ENCODE results near the gene DHX30. TPM values are rescaled to one million over a fixed set of nuclear protein-coding genes. Genes with fewer than 3 reads are reported as not detected.
"Not testable (repeated sequence)": the region's sequence is repeated elsewhere in the genome, so short reads cannot be mapped to it uniquely, and the experiment has no call there.

Gene DHX30
- total and polyA plus RNA-seq, 4 experiments from 2014 or later: 31.3 to 93.0 (median 67.7) TPM

DNA sequence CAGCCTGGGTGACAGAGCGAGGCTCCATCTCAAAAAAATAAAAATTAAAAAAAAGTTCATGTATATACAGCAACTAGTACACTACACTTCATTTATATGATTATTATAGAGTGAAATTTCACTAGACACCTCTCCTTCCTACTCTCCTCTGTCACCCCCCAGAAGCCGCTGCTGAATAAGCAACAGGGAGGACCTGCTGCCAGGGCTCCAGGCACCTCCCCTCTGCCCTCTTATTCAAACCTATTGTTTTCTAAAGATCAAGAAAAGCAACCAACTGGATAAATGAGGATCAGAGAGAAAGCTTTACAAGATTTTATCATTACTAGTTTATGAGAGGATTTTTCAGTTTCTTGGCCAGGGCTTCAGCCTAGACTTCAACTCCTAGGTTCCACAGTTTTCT lies 71.5 kb downstream of the DHX30 start:
- ChIA-PET CTCF (ENCODE audit: partially characterized antibody) (interaction anchor here (1.1 kb wide), 1 partner anchor 38 kb away, joined by 3 read pairs; no protein-coding TSS in a partner anchor), POLR2A (ENCODE audit: partially characterized antibody) (no interaction called here)
- DNase-seq: no peak
- no peak overlapping the region for H3K27ac Mint-ChIP-seq
- no peaks in the 10 kb centered on the region for H3K27me3 ChIP-seq (ENCODE audit: insufficient read depth, low read length)
- intact Hi-C loops (cut with micrococcal nuclease): no loop called here
- no peak overlapping the region for H3K4me3 ChIP-seq (ENCODE audit: low read length in 2 of 2)
- no peaks in the 10 kb centered on the region for H3K9me3 Mint-ChIP-seq
- no peaks in the 10 kb centered on the region for H3K27me3 Mint-ChIP-seq
- H3K36me3 ChIP-seq (ENCODE audit: insufficient read depth, low read length): peaks cover 29% of the 10 kb centered on the region
- H3K4me1 ChIP-seq (ENCODE audit: insufficient read depth, low read length): no peaks in the 10 kb centered on the region
- H3K4me3 Mint-ChIP-seq: no peak overlapping the region
- H3K9me3 ChIP-seq (ENCODE audit: control insufficient read depth in 1 of 2, low read length in 2 of 2): no peaks in the 10 kb centered on the region
- H3K27ac ChIP-seq (ENCODE audit: low read depth, low read length): no peak overlapping the region
- peaks cover 0 to 8% (median 2%) of the 10 kb centered on the region in 4 donors for H3K4me1 Mint-ChIP-seq
- H3K36me3 Mint-ChIP-seq: peaks cover 36 to 50% of the 10 kb centered on the region in 2 donors

GRCh38 chr3:47874913-47875312 lies 72.0 kb downstream of the DHX30 start:
- no peak overlapping the region for H3K4me3 ChIP-seq (ENCODE audit: low read length in 2 of 2)
- peak overlapping the region in 2 of 7 donors; percentile 7 to 17 for H3K27ac Mint-ChIP-seq
- no peak for DNase-seq
- no peak overlapping the region for H3K4me3 Mint-ChIP-seq
- no peak overlapping the region for H3K27ac ChIP-seq (ENCODE audit: low read depth, low read length)
- CTCF ChIA-PET (ENCODE audit: partially characterized antibody): no interaction called here
- intact Hi-C loops (cut with micrococcal nuclease): no loop called here
- peaks cover 0 to 8% (median 2%) of the 10 kb centered on the region in 4 donors for H3K4me1 Mint-ChIP-seq
- no peaks in the 10 kb centered on the region for H3K9me3 Mint-ChIP-seq
- no peaks in the 10 kb centered on the region for H3K27me3 ChIP-seq (ENCODE audit: insufficient read depth, low read length)
- no peaks in the 10 kb centered on the region for H3K4me1 ChIP-seq (ENCODE audit: insufficient read depth, low read length)
- no peaks in the 10 kb centered on the region for H3K27me3 Mint-ChIP-seq
- H3K36me3 ChIP-seq (ENCODE audit: insufficient read depth, low read length): peaks cover 29% of the 10 kb centered on the region
- H3K36me3 Mint-ChIP-seq: peaks cover 31 to 45% of the 10 kb centered on the region in 2 donors
- no peaks in the 10 kb centered on the region for H3K9me3 ChIP-seq (ENCODE audit: control insufficient read depth in 1 of 2, low read length in 2 of 2)
- POLR2A ChIA-PET (ENCODE audit: partially characterized antibody): no interaction called here

GRCh38 chr3:47877290-47877689 lies 74.4 kb downstream of the DHX30 start:
- ChIA-PET CTCF (ENCODE audit: partially characterized antibody) (no interaction called here), POLR2A (ENCODE audit: partially characterized antibody) (no interaction called here)
- no peaks in the 10 kb centered on the region for H3K9me3 ChIP-seq (ENCODE audit: control insufficient read depth in 1 of 2, low read length in 2 of 2)
- intact Hi-C loops (cut with micrococcal nuclease): no loop called here
- no peak overlapping the region for H3K4me3 ChIP-seq (ENCODE audit: low read length in 2 of 2)
- H3K27me3 ChIP-seq (ENCODE audit: insufficient read depth, low read length): no peaks in the 10 kb centered on the region
- no peak overlapping the region for H3K4me3 Mint-ChIP-seq
- no peaks in the 10 kb centered on the region for H3K4me1 ChIP-seq (ENCODE audit: insufficient read depth, low read length)
- no peaks in the 10 kb centered on the region for H3K9me3 Mint-ChIP-seq
- DNase-seq: no peak
- H3K27me3 Mint-ChIP-seq: no peaks in the 10 kb centered on the region
- H3K36me3 ChIP-seq (ENCODE audit: insufficient read depth, low read length): peaks cover 9% of the 10 kb centered on the region
- H3K27ac Mint-ChIP-seq: peak overlapping the region in 6 of 7 donors; percentile 13 to 70 (median 58)
- peaks cover 0 to 8% (median 2%) of the 10 kb centered on the region in 4 donors for H3K4me1 Mint-ChIP-seq
- H3K36me3 Mint-ChIP-seq: peaks cover 16 to 23% of the 10 kb centered on the region in 2 donors
- no peak overlapping the region for H3K27ac ChIP-seq (ENCODE audit: low read depth, low read length)

GRCh38 chr3:47877719-47878118 lies 74.8 kb downstream of the DHX30 start:
- Histone ChIP-seq H3K36me3 (ENCODE audit: insufficient read depth, low read length) (peaks cover 9% of the 10 kb centered on the region), H3K9me3 (ENCODE audit: control insufficient read depth in 1 of 2, low read length in 2 of 2) (no peaks in the 10 kb centered on the region), H3K27me3 (ENCODE audit: insufficient read depth, low read length) (no peaks in the 10 kb centered on the region), H3K4me3 (ENCODE audit: low read length in 2 of 2) (no peak overlapping the region), H3K27ac (ENCODE audit: low read depth, low read length) (no peak overlapping the region), H3K4me1 (ENCODE audit: insufficient read depth, low read length) (no peaks in the 10 kb centered on the region)
- Mint-ChIP-seq H3K27me3 (no peaks in the 10 kb centered on the region), H3K27ac (peak overlapping the region in 5 of 7 donors; percentile 52 to 89 (median 68)), H3K9me3 (no peaks in the 10 kb centered on the region), H3K4me3 (no peak overlapping the region), H3K4me1 (peaks cover 0 to 8% (median 2%) of the 10 kb centered on the region in 4 donors), H3K36me3 (peaks cover 16 to 20% of the 10 kb centered on the region in 2 donors)
- intact Hi-C loops (cut with micrococcal nuclease): no loop called here
- no peak for DNase-seq
- CTCF ChIA-PET (ENCODE audit: partially characterized antibody): no interaction called here
- POLR2A ChIA-PET (ENCODE audit: partially characterized antibody): no interaction called here

DNA sequence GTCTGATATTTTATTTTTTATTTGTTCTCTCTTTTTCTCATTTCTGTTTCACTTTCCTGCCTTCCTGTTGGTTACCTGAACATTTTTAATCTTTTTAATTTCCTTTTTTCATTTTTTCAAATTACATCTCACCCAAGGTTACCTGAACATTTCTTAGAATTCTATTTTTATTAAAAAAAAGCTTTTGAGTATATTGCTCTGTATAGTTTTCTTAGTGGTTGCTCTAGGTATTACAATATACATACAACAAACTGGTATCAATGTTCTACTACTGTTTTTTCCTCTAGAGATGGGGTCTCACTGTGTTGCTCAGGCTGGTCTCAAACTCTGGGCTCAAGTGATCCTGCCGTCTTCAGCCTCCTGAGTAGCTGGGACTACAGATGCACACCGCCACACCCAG lies 79.4 kb downstream of the DHX30 start:
- Histone ChIP-seq H3K4me1 (ENCODE audit: insufficient read depth, low read length) (no peaks in the 10 kb centered on the region), H3K9me3 (ENCODE audit: control insufficient read depth in 1 of 2, low read length in 2 of 2) (no peaks in the 10 kb centered on the region), H3K27ac (ENCODE audit: low read depth, low read length) (no peak overlapping the region), H3K4me3 (ENCODE audit: low read length in 2 of 2) (no peak overlapping the region), H3K27me3 (ENCODE audit: insufficient read depth, low read length) (no peaks in the 10 kb centered on the region), H3K36me3 (ENCODE audit: insufficient read depth, low read length) (peaks cover 4% of the 10 kb centered on the region)
- intact Hi-C loops (cut with micrococcal nuclease): no loop called here
- POLR2A ChIA-PET (ENCODE audit: partially characterized antibody): interaction anchor here (1.0 kb wide), 1 partner anchor 57 kb away, joined by 3 read pairs; no protein-coding TSS in a partner anchor
- Mint-ChIP-seq H3K27me3 (no peaks in the 10 kb centered on the region), H3K4me3 (no peak overlapping the region), H3K27ac (peak overlapping the region in 1 of 7 donors; percentile 15), H3K9me3 (no peaks in the 10 kb centered on the region), H3K36me3 (peaks cover 13 to 18% of the 10 kb centered on the region in 2 donors), H3K4me1 (peaks cover 0 to 7% (median 6%) of the 10 kb centered on the region in 4 donors)
- no peak for DNase-seq
- CTCF ChIA-PET (ENCODE audit: partially characterized antibody): no interaction called here

DNA sequence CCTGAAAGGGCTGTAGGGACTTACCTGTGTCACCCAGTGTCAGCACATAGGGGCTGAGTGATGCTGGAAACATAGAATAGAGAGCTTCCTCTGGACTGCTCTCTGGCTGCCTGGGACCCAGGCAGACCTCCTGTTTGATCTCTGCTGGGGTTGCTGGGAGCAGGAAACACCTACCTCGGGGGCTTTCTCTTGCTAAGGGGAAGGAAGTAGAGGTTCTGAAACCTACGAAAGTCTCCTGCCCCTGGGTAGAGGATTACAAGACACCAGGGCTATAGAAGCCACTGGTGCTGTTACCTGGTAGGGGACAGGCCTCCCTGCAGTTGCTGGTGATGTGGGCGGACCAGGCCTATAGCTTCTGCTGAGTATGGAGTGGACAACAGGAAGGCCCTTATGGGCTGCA lies 81.7 kb downstream of the DHX30 start:
- Histone ChIP-seq H3K27me3 (ENCODE audit: insufficient read depth, low read length) (no peaks in the 10 kb centered on the region), H3K27ac (ENCODE audit: low read depth, low read length) (no peak overlapping the region), H3K36me3 (ENCODE audit: insufficient read depth, low read length) (peaks cover 4% of the 10 kb centered on the region), H3K9me3 (ENCODE audit: control insufficient read depth in 1 of 2, low read length in 2 of 2) (no peaks in the 10 kb centered on the region), H3K4me3 (ENCODE audit: low read length in 2 of 2) (no peak overlapping the region), H3K4me1 (ENCODE audit: insufficient read depth, low read length) (no peaks in the 10 kb centered on the region)
- intact Hi-C loops (cut with micrococcal nuclease): no loop called here
- no peak for DNase-seq
- ChIA-PET POLR2A (ENCODE audit: partially characterized antibody) (no interaction called here), CTCF (ENCODE audit: partially characterized antibody) (no interaction called here)
- Mint-ChIP-seq H3K36me3 (peaks cover 10 to 28% of the 10 kb centered on the region in 2 donors), H3K4me3 (no peak overlapping the region), H3K27ac (peak overlapping the region in 1 of 7 donors; percentile 67), H3K27me3 (no peaks in the 10 kb centered on the region), H3K4me1 (peaks cover 0 to 5% (median 1%) of the 10 kb centered on the region in 4 donors), H3K9me3 (no peaks in the 10 kb centered on the region)

DNA sequence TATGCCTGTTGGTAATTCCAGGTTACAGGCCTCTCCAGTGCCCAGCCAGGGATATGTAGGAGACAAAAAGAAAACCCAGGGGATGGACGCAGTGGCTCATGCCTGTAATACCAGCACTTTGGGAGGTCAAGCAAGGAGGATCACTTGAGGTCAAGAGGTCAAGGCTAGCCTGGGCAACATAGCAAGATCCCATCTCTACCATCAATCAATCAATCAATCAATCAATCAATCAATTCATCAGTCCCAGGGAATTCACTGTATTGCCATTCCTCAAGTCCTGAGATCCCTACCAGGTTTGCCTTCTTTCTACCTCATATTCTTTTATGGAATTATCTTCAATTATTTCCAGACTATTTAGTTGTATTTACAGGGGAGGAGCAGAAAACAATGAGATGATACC lies 82.2 kb downstream of the DHX30 start:
- DNase-seq: no peak
- H3K4me3 ChIP-seq (ENCODE audit: low read length in 2 of 2): no peak overlapping the region
- Mint-ChIP-seq H3K36me3 (peaks cover 11 to 28% of the 10 kb centered on the region in 2 donors), H3K27me3 (no peaks in the 10 kb centered on the region), H3K4me1 (peaks cover 0 to 5% (median 1%) of the 10 kb centered on the region in 4 donors), H3K27ac (peak overlapping the region in 1 of 7 donors; percentile 37), H3K4me3 (no peak overlapping the region), H3K9me3 (no peaks in the 10 kb centered on the region)
- intact Hi-C loops (cut with micrococcal nuclease): no loop called here
- H3K27me3 ChIP-seq (ENCODE audit: insufficient read depth, low read length): no peaks in the 10 kb centered on the region
- peaks cover 4% of the 10 kb centered on the region for H3K36me3 ChIP-seq (ENCODE audit: insufficient read depth, low read length)
- H3K9me3 ChIP-seq (ENCODE audit: control insufficient read depth in 1 of 2, low read length in 2 of 2): no peaks in the 10 kb centered on the region
- POLR2A ChIA-PET (ENCODE audit: partially characterized antibody): no interaction called here
- H3K27ac ChIP-seq (ENCODE audit: low read depth, low read length): no peak overlapping the region
- CTCF ChIA-PET (ENCODE audit: partially characterized antibody): no interaction called here
- no peaks in the 10 kb centered on the region for H3K4me1 ChIP-seq (ENCODE audit: insufficient read depth, low read length)

GRCh38 chr3:47887991-47888390 lies 85.1 kb downstream of the DHX30 start:
- H3K27ac Mint-ChIP-seq; intact Hi-C loops (cut with micrococcal nuclease); H3K27me3 ChIP-seq (ENCODE audit: insufficient read depth, low read length); H3K4me3 ChIP-seq (ENCODE audit: low read length in 2 of 2); H3K9me3 Mint-ChIP-seq; H3K27ac ChIP-seq (ENCODE audit: low read depth, low read length); DNase-seq; POLR2A ChIA-PET (ENCODE audit: partially characterized antibody); CTCF ChIA-PET (ENCODE audit: partially characterized antibody); H3K4me1 ChIP-seq (ENCODE audit: insufficient read depth, low read length); H3K4me1 Mint-ChIP-seq; H3K27me3 Mint-ChIP-seq; H3K4me3 Mint-ChIP-seq; H3K9me3 ChIP-seq (ENCODE audit: control insufficient read depth in 1 of 2, low read length in 2 of 2): not testable (repeated sequence)
- peaks cover 17% of the 10 kb centered on the region for H3K36me3 ChIP-seq (ENCODE audit: insufficient read depth, low read length)
- H3K36me3 Mint-ChIP-seq: peaks cover 35 to 42% of the 10 kb centered on the region in 2 donors
